Fibroblast of the aortic adventitia (primary cell): ENCODE results near the gene WDR11. TPM values are rescaled to one million over a fixed set of nuclear protein-coding genes. Genes with fewer than 3 reads are reported as not detected.
"Not testable (repeated sequence)": the region's sequence is repeated elsewhere in the genome, so short reads cannot be mapped to it uniquely, and the experiment has no call there.

Experiments
- DNase-seq: peaks from one replicate; pipeline ENCODE4 v3.0.0-alpha.2; 2010; ENCODE audit warnings: low read depth
- H3K4me3 ChIP-seq: 2 replicates; pipeline ENCODE4 v1.5.1; 2011; ENCODE audit warnings: low read depth, mild to moderate bottlenecking, control low read depth, low read length, moderate library complexity
- total RNA-seq: library from RNA; depleted of rRNA; stranded (reverse); fragments of >200 nt; gene quantifications from 2 replicates; pipeline ENCODE4 v1.2.3, GENCODE V29; 2012; ENCODE audit warnings: low replicate concordance
- TF ChIP-seq, protein P1 (sequence below): IDR thresholded peaks from 2 replicates; pipeline ENCODE4 v1.5.1; 2011; ENCODE audit warnings: mild to moderate bottlenecking, low read length, control low read depth, inconsistent platforms; ENCODE audit not compliant: insufficient read depth

WDR11 gene
- total RNA-seq, 1 donor = 72.6 TPM

DNA sequence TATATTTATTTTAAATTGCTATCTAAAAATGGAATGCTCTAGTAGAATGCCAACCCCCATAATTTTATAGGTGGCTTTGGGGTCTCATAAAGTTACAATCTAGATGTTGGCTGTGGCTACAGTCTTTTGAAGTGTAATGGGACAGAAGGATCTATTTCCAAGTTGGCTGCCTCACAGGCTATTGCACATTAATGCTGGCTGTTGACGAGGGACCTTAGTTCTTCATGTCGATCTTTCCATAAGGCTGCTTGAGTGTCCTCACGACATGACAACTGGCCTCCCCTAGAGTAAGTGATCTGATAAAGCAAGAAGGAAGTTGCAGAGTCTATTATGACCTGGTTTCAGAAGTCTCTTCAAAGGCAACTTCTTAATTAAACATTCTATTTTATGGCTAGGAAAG is 36.3 kb downstream of the WDR11 start:
- H3K4me3 ChIP-seq = no peak overlapping the region
- no peak for DNase-seq
- TF ChIP-seq, protein P1, sequence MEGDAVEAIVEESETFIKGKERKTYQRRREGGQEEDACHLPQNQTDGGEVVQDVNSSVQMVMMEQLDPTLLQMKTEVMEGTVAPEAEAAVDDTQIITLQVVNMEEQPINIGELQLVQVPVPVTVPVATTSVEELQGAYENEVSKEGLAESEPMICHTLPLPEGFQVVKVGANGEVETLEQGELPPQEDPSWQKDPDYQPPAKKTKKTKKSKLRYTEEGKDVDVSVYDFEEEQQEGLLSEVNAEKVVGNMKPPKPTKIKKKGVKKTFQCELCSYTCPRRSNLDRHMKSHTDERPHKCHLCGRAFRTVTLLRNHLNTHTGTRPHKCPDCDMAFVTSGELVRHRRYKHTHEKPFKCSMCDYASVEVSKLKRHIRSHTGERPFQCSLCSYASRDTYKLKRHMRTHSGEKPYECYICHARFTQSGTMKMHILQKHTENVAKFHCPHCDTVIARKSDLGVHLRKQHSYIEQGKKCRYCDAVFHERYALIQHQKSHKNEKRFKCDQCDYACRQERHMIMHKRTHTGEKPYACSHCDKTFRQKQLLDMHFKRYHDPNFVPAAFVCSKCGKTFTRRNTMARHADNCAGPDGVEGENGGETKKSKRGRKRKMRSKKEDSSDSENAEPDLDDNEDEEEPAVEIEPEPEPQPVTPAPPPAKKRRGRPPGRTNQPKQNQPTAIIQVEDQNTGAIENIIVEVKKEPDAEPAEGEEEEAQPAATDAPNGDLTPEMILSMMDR = no peak

DNA sequence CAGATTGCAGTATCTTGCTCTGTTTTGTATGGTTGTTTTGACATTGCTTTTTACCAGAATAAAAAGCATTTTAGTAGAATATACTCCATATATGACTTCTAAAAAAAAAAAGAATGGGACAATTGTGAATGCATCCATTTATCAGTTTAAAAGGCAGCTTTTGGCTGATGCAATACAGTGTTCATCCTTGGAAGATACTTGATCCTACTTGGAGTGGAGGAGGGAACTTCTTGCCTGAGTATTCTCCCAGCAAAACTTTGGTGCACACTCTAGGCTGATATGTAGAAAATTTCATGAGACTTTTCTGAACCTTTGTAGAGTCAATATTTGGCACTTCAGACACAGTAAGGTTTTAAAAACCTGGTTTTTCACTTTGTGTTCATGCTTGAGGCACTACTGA is 40.2 kb downstream of the WDR11 start:
- H3K4me3 ChIP-seq = no peak overlapping the region
- TF ChIP-seq, protein P1 = no peak
- peak; percentile 65 for DNase-seq

DNA sequence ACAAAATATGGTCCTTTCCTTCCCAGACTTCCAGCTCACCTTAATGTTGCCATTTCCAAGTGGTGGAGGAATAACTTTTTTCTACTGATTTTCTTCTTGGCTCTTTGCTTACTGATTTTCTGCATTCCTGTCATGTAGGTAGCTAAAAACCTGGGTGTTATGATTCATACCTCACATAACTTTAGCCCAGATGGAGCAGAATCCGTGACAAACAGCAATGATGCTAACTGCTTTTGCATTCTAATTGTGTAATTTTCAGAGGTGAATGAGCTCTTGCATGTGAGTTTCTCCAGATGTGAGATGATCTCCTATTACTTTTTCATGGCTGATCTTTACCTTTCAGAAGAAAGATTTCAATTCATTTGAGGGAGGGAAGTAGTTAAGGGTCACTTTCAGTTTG is 43.4 kb downstream of the WDR11 start:
- no peak for DNase-seq
- TF ChIP-seq, protein P1 = no peak
- no peak overlapping the region for H3K4me3 ChIP-seq

DNA sequence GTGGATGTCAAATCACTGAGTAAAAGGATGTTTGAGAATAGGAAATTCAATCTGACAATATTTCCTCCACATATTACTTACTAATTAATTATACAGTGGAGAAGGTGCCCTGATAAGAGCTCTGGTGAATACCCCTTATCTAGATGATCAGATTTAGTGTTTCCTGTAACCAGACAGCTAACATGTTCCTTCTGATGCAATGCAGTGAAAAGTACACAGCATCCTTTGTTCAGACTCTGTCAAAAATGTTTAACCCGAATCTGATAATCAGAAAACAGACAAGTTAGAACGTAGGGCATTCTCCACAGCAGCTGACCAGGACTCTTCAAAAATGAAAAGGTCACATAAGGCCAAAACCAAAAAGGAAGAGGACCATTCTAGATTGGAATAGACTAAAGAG is 46.2 kb downstream of the WDR11 start:
- peak; percentile 51 for DNase-seq
- TF ChIP-seq, protein P1 = no peak
- no peak overlapping the region for H3K4me3 ChIP-seq

DNA sequence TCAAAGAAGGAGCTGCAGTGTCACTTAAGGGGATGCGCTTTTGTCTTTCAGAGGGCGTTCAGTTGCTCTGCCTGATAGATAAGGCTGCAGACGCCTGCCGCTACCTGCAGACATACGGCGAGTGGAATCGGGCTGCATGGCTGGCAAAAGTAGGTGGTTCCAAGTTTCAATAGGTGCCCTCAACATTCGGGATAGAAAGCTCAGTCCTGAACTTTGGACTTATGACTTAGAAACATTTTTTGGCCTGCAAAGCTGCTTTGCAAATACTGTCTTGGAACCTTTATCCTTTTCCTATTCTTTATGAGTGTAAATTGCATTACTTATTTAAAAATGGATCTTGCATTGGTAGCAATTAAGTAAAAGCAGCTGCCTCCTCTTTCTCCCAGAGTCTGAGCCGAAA is 54.1 kb downstream of the WDR11 start:
- H3K4me3 ChIP-seq = no peak overlapping the region
- TF ChIP-seq, protein P1 = no peak
- DNase-seq = no peak

DNA sequence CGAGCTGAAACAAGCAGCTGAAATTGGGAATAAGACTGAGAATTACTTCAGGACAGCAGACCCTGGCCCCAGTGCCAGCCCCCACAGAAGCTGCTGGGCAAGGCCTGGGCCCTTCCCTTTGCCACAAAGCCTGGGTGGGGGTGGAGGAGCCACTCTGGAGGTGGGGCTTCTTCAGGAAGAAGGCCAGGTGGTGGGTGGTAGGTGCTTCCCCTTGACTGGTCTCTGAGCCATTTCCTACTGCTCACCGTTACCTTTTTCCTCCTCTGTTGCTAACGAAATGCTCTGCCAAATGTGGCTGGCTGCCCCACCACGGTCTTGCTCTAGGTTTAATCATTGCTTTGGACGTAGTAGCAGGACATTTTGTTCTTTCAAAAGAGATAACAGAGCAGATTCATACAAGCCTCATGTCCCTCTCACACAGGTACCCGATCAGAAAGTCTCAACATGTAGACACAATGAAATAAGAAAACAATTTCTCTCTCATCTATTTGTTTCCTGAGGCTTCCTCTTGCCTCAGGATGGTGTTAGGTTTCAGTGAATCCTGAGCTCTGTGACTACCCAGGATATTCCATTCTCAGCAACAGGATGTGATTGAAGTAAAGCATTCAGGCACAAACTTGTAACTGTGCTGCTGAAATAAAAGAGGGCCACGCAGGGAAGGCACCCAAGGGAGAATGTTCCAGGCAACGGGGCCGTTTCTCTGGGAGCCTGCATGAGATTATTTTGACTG is 66.5 kb downstream of the WDR11 start:
- no peak for DNase-seq
- TF ChIP-seq, protein P1 = no peak
- no peak overlapping the region for H3K4me3 ChIP-seq

DNA sequence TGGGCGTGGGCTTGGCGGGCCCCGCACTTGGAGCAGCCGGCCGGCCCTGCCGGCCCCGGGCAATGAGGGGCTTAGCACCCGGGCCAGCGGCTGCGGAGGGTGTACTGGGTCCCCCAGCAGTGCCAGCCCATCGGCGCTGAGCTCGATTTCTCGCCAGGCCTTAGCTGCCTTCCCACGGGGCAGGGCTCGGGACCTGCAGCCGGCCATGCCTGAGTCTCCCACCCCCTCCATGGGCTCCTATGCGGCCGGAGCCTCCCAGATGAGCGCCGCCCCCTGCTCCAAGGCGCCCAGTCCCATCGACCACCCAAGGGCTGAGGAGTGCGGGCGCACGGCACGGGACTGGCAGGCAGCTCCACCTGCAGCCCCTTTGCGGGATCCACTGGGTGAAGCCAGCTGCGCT is 72.7 kb downstream of the WDR11 start:
- not testable (repeated sequence) for H3K4me3 ChIP-seq, DNase-seq
